Measurements from ENCODE around the gene RNF144A. TPM values are rescaled to one million over a fixed set of nuclear protein-coding genes. Genes with fewer than 3 reads are reported as not detected.

Gene RNF144A
- polyA plus RNA-seq, 1 experiment, result 0.12 TPM

DNA sequence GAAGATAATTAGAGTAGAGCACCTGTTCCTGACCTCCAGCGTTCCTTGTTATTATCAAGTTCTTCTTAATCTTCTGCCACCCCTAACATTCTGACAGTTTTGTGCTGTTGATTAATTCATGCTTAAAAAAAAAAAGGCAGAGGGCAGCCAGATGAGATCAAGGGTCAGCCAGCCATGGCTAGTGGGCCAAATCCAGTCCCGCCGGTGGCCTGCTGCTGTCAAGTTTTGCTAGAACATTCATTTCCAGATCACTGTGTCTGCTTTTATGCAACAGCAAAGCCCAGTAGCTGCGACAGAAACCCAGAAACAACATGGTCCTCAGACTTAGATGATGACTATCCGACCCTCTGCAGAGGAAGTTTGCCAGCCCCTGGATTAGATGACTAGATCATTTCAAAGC lies 101.6 kb downstream of the RNF144A start:
- no peak for DNase-seq (ENCODE audit: low read depth)
- TF ChIP-seq CTCF (IDR thresholded peaks at IDR 0.05; ENCODE audit: insufficient read depth, low read depth, low read length), result no peak
- ChIA-PET CTCF (interaction anchor here (1.1 kb wide), 1 partner anchor 15 kb away, joined by 3 read pairs; no protein-coding TSS in a partner anchor), POLR2A (no interaction called here)
- Histone ChIP-seq H3K27me3 (ENCODE audit: control insufficient read depth, insufficient read depth, low read length) (no peaks in the 10 kb centered on the region), H3K4me3 (ENCODE audit: low read depth, low read length) (no peak overlapping the region), H3K36me3 (ENCODE audit: control insufficient read depth, insufficient read depth, low read length) (no peaks in the 10 kb centered on the region)

GRCh38 chr2:7019191-7019590 lies 102.0 kb downstream of the RNF144A start:
- Histone ChIP-seq H3K4me3 (ENCODE audit: low read depth, low read length) (no peak overlapping the region), H3K36me3 (ENCODE audit: control insufficient read depth, insufficient read depth, low read length) (no peaks in the 10 kb centered on the region), H3K27me3 (ENCODE audit: control insufficient read depth, insufficient read depth, low read length) (no peaks in the 10 kb centered on the region)
- ChIA-PET CTCF (interaction anchor here (1.1 kb wide), 1 partner anchor 15 kb away, joined by 3 read pairs; no protein-coding TSS in a partner anchor), POLR2A (no interaction called here)
- no peak for DNase-seq (ENCODE audit: low read depth)
- TF ChIP-seq CTCF (IDR thresholded peaks at IDR 0.05; ENCODE audit: insufficient read depth, low read depth, low read length), result no peak

DNA sequence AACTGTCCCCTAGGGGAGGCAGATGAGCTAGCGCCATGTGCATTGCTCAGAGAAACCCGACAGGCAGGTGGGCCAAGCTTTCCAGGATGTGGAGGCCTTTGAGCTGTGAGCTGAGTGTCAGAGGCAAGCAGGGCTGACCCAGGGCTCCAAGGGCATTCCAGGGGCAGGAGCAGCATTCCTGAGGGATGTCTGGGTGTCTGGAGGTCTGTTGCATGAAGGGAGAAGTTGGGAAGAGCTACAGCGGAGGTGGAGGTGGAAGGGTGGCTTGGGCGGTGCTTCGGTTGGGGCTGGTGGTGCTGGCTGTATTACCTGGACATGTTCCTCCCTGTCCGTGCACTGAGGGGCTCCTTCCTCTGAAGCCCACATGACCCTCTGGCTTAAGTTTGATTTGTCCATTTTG lies 102.8 kb downstream of the RNF144A start:
- ChIA-PET CTCF (no interaction called here), POLR2A (interaction anchor here (0.6 kb wide), 1 partner anchor 764 kb away, joined by 4 read pairs; no protein-coding TSS in a partner anchor)
- H3K36me3 ChIP-seq (ENCODE audit: control insufficient read depth, insufficient read depth, low read length), result no peaks in the 10 kb centered on the region
- no peak for DNase-seq (ENCODE audit: low read depth)
- TF ChIP-seq CTCF (IDR thresholded peaks at IDR 0.05; ENCODE audit: insufficient read depth, low read depth, low read length), result no peak
- H3K4me3 ChIP-seq (ENCODE audit: low read depth, low read length), result no peak overlapping the region
- H3K27me3 ChIP-seq (ENCODE audit: control insufficient read depth, insufficient read depth, low read length), result no peaks in the 10 kb centered on the region

- TF ChIP-seq CTCF (IDR thresholded peaks at IDR 0.05; ENCODE audit: insufficient read depth, low read depth, low read length), result no peak
- POLR2A ChIA-PET, result interaction anchor here (0.6 kb wide), 1 partner anchor 763 kb away, joined by 4 read pairs; no protein-coding TSS in a partner anchor
- DNase-seq (ENCODE audit: low read depth), result no peak
Observed at GRCh38 chr2:7020468-7020867, 103.3 kb downstream of the RNF144A start.

GRCh38 chr2:7020939-7021470 lies 103.8 kb downstream of the RNF144A start:
- Histone ChIP-seq H3K27me3 (ENCODE audit: control insufficient read depth, insufficient read depth, low read length) (no peaks in the 10 kb centered on the region), H3K4me3 (ENCODE audit: low read depth, low read length) (no peak overlapping the region), H3K36me3 (ENCODE audit: control insufficient read depth, insufficient read depth, low read length) (no peaks in the 10 kb centered on the region)
- ChIA-PET CTCF (no interaction called here), POLR2A (no interaction called here)
- TF ChIP-seq CTCF (IDR thresholded peaks at IDR 0.05; ENCODE audit: insufficient read depth, low read depth, low read length), result no peak
- no peak for DNase-seq (ENCODE audit: low read depth)

More at GRCh38 chr2:7020468-7020867, 103.3 kb downstream of the RNF144A start:
- Histone ChIP-seq H3K36me3 (ENCODE audit: control insufficient read depth, insufficient read depth, low read length) (no peaks in the 10 kb centered on the region), H3K4me3 (ENCODE audit: low read depth, low read length) (no peak overlapping the region), H3K27me3 (ENCODE audit: control insufficient read depth, insufficient read depth, low read length) (no peaks in the 10 kb centered on the region)
- CTCF ChIA-PET, result no interaction called here

Data from BJ (cell line).